HG03439 (cell line): ENCODE data around the gene SCNN1B.
"Not testable (repeated sequence)": the region's sequence is repeated elsewhere in the genome, so short reads cannot be mapped to it uniquely, and the experiment has no call there.

Experiments used
- ATAC-seq: cut with Tn5 transposase; IDR thresholded peaks from one replicate; pipeline ENCODE4 v1.9.1; 2021; ENCODE audit warnings: mild to moderate bottlenecking, moderate library complexity; ENCODE audit not compliant: unreplicated experiment

SCNN1B gene, protein sequence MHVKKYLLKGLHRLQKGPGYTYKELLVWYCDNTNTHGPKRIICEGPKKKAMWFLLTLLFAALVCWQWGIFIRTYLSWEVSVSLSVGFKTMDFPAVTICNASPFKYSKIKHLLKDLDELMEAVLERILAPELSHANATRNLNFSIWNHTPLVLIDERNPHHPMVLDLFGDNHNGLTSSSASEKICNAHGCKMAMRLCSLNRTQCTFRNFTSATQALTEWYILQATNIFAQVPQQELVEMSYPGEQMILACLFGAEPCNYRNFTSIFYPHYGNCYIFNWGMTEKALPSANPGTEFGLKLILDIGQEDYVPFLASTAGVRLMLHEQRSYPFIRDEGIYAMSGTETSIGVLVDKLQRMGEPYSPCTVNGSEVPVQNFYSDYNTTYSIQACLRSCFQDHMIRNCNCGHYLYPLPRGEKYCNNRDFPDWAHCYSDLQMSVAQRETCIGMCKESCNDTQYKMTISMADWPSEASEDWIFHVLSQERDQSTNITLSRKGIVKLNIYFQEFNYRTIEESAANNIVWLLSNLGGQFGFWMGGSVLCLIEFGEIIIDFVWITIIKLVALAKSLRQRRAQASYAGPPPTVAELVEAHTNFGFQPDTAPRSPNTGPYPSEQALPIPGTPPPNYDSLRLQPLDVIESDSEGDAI

DNA sequence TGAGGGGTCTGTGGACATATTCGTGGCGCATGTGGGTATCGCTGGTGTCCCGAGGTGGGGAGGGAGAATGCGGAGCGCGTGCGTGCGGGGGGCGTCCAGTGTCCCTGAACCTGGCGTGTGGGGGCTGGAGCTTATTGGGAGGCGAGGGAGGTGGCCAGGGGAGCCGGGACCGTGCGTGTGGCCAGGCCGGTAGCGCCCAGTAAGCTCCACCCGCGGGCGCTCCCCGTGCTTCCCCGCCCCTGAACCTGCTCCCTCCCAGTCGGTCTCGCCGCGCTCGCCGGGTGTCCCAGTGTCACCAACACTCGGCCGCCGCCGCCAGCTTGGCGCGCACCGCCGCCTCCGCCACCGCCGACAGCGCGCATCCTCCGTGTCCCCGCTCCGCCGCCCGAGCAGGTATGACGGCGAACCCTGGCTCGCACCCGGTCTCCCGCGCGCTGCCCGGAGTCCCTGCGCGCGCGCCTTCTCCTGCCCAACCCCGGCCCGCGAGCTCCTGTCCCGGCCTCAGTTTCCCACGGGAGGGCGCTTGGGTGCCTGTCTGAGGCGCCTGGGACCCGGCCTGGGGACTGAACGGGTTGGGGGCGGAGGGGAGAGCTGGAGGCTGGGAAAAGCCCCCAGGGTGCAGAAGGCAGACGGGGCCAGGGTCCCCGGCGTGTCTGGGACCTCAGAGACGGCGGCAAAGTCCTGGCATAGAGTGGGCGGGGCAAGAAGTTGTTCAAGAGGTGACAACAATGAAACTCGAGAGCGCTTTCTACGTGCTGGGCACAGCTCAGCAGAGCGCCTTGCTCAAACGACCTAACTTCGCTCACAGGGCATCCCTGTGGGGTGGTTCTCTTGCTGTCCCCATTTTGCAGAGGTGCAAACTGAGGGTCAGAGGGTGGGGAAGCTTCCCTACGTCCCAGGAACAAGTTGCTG, at the start of gene SCNN1B:
TSS of gene SCNN1B (plus strand) at position 258 of the 912 bp plus-strand sequence. CDS start 46,298 bp downstream, outside the sequence.
- ATAC-seq = no peak

GRCh38 chr16:23252310-23252709, 49.8 kb upstream of the SCNN1B start:
- no peak for ATAC-seq

DNA sequence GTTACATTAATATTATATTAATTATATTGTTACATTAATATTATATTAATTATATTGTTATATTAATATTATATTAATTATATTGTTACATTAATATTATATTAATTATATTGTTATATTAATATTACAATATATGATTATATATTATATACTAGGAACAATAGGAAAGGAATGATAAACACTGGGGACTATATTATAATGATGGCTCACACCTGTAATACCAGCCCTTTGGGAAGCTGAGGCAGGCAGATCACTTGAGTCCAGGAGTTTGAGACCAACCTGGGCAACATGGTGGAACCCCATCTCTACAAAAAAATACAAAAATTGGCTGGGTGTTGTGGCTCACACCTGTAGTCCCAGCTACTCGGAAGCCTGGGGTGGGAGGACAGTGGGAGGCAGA, 48.5 kb upstream of the SCNN1B start:
- ATAC-seq = not testable (repeated sequence)

GRCh38 chr16:23254338-23254737, 47.8 kb upstream of the SCNN1B start:
- no peak for ATAC-seq

DNA sequence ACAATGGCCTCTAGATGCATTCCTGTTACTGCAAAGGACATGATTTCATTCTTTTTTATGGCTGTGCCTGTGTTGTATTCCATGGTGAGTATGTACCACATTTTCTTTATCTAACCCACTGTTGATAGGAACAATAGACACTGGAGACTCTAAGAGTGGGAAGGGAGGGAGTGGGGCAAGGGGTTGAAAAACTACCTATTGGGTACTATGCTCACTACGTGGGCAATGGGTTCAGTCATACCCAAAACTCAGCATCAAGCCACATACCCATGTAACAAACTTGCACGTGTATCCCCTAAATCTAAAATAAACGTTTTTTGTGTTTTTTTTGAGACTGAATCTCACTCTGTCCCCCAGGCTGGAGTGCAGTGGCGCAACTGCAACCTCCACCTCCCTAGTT, 47.1 kb upstream of the SCNN1B start:
- ATAC-seq = no peak

- ATAC-seq = no peak
Observed at GRCh38 chr16:23256440-23256839, 45.7 kb upstream of the SCNN1B start.

DNA sequence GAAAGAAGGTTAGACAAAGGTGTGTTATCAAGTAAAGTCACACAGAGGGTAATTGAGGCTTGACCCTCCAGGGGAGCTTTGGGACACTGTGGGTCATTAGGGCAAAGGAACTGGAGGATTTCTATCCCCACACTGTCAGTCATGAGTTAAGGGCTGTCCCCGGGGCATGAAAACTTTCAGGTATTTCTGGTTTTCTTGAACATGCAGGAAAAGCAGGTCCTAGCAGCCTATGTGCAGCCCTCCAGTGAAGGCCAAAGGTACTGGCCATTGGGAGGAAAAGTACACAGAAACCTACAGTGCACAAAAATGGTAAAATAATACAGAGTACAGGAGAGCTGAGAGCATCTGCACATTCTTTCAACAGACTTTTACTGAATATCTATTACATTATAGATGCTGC, 44.4 kb upstream of the SCNN1B start:
- ATAC-seq = no peak

DNA sequence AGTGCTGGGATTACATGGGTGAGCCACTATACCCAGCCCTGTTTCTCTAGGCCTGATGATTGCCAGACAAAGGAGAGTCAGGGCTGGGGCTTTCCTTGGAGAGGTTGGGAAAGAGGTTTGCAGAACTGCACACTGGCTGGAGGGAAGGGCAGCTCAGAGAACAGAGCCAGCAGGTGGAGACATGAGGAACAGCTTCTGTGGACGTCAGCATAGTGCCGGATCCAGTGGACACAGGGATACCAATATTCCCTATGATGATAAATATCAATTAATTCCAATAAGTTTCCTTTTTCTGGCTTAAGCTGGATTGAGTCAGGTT, 43.2 kb upstream of the SCNN1B start:
- ATAC-seq = no peak

DNA sequence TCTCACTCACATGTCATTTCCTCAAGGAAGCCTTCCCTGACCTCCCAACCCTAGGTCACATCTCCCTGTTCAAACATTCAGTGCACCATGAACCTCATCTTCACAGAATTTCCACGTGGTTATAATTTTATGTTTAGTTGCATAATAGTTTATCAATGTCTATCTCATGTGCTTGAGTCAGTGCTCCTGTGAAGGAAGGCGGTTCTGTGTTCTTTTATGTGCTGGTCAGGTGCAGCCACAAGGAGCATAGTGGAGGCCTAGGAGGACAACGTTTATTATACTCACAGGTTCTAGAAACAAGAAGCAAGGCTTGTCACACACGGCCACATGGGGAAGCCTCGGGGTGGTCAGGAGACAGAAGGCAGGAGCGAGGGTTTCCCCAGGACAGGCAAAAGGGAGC, 34.5 kb upstream of the SCNN1B start:
- ATAC-seq = no peak

- no peak for ATAC-seq
Observed at GRCh38 chr16:23268561-23268960, 33.5 kb upstream of the SCNN1B start.

DNA sequence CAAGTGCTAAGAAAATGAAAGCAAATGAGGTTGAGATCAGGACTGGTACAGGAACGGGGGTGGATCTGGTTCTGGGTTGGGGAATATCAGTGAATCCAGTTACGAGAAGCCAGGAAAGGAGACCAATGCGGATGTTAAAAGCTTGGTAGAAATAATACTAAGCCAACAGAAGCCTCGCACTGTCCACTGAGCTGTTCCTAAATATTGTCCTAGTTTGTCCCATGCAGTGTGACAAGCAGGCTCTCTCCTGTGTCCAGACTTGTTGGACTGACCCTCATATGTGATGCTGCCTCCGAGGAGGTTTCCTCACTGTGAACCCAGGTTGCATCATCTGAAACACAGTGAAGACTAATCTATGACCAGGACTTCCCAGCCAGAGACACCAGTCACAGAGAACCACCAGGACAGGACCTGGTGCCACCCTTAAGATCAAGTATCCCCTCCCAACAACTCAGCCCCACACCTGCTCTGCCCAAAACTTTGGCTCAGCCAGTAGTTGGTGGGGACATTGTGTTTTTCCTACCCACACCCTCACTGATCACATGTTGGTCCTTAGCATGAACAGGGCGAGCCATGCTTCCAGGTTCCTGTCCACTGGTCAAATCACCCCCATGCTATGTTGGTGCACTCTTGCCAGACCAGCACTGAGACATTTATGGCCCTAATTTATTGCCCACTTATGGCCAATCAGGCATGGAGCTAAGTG, 32.7 kb upstream of the SCNN1B start:
- no peak for ATAC-seq

- no peak for ATAC-seq
Observed at GRCh38 chr16:23270654-23271053, 31.4 kb upstream of the SCNN1B start.

DNA sequence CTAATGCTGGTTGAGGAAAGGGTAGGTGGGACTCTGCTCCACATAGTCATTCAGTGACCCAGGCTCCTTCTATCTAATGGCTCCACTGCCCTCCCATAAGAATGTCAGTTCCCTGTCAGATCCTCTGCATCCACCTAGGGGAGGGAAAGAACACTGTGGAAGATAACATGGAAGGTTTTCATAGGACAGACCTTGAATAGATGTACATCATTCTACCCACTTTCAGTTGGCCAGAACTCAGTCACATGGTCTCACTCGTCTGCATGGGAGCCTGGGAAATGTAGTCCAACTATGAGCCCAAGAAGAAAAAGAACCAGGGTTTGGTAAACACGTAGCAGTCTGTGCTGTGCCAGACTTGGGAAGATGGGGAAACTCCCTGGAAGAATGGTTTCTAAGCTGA, 27.1 kb upstream of the SCNN1B start:
- no peak for ATAC-seq

- ATAC-seq = no peak
Observed at GRCh38 chr16:23276821-23277220, 25.3 kb upstream of the SCNN1B start.

DNA sequence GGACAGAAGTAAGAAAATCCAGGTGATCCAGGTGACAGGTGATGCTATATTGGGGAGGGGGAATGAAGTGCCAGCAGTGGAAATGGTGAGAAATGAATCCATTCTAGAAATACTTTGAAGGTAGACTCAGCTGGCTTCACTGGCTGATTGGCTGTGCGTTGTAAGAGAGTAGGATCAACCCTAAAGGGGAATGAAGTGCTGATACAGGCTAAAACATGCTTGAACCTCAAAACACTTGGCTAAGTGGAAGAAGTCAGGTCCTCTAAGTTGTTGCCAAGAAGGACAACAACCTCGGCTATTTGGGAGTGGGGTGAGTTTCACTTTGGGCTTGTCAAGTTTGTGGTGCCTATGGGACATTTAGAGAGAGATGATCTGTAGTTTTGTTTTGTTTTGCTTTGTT, 24.1 kb upstream of the SCNN1B start:
- ATAC-seq = no peak

DNA sequence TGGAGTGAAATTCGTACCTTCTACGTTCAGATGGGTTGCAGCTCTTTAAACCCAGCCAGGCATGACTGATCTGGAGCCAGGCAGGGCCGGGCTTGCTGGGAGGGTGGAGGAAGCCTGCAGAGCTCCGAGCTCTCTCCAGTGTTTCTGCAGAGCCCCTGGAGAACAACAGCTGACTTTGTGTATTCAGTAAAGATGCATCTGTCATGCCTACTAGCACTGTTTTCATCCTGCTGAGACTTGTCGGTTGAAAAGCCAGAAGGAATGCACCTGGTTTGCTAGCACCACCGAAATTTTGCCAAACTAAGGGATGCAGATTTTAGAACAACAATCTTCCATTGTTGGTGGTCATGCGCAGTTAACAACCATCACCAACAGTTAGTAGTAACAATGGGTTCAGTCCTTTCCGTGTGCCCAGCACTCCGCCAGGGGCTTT, 22.4 kb upstream of the SCNN1B start:
- no peak for ATAC-seq

- ATAC-seq = no peak
Observed at GRCh38 chr16:23280483-23280967, 21.6 kb upstream of the SCNN1B start.

DNA sequence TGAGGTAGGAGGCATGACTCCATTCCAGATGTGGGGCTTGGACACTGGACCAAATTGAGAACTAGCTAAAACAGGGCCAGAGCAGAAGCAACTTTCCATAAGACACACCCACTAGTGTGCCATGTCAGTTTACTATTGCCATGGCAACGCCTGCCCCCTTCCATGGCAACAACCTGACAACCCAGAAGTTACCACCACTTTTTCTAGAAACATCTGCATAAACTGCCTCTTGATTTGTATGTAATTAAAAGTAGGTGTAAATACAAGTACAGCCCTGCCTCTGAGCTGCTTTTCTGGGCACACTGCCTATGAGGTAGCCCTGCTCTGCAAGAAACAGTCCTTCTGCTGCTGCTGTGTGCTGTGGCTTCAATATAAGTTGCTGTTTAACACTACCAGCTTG, 19.5 kb upstream of the SCNN1B start:
- no peak for ATAC-seq

GRCh38 chr16:23283571-23283970, 18.5 kb upstream of the SCNN1B start:
- no peak for ATAC-seq

DNA sequence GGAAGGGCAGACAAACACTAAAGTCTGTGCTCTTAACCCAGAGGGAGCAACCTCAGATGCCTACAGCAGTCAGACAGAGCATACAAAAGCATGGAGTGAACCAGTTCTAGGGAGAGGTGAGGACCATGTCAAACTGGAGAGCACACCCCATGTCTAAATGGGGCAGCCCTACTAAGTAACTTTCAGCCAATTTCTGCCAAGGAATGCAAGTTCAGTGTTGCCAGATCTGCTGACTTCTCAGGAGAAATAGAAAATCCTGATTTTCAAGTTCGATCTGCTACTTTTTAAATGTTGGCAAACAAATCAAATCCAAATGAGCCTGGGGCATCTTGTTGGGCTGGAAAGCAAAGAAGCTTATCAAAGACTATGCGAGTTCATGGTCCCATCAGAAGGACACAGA, 17.5 kb upstream of the SCNN1B start:
- ATAC-seq = no peak

- no peak for ATAC-seq
Observed at GRCh38 chr16:23286131-23286532, 16.0 kb upstream of the SCNN1B start.
